Measurements from ENCODE around the gene DCAF12L2.

DCAF12L2 gene

GRCh38 chrX:126141014-126141413 lies 25.1 kb downstream of the DCAF12L2 start:
- no peak for DNase-seq (ENCODE audit: low spot score)
- H3K36me3 ChIP-seq (replicated peaks in 1 of 2; ENCODE audit: control insufficient read depth in 2 of 2, insufficient read depth in 2 of 2, low read length in 2 of 2), result no peaks in the 10 kb centered on the region

GRCh38 chrX:126137899-126138298 lies 28.2 kb downstream of the DCAF12L2 start:
- no peak overlapping the region for H3K18ac ChIP-seq (ENCODE audit: low read length)
- no peaks in the 10 kb centered on the region for H3K36me3 ChIP-seq (replicated peaks in 1 of 2; ENCODE audit: control insufficient read depth in 2 of 2, insufficient read depth in 2 of 2, low read length in 2 of 2)
- H3K79me1 ChIP-seq (ENCODE audit: low read depth, low read length), result no peaks in the 10 kb centered on the region
- no peak overlapping the region for H4K91ac ChIP-seq (ENCODE audit: low read depth, low read length, poor library complexity)
- no peak overlapping the region for H2BK12ac ChIP-seq (ENCODE audit: low read length)
- WGBS, 2 donors (ENCODE audit: extremely low coverage in 2 of 2, insufficient read length in 2 of 2, insufficient replicate concordance in 1 of 2), result no CpG with 5 or more reads among the region's 1 CpG
- no peak overlapping the region for H3K9ac ChIP-seq (ENCODE audit: low read depth, low read length, poor library complexity)
- H3K14ac ChIP-seq (ENCODE audit: low read length), result no peak overlapping the region
- H4K8ac ChIP-seq (ENCODE audit: low read depth, low read length), result no peak overlapping the region
- no peak overlapping the region for H2BK5ac ChIP-seq (ENCODE audit: low read length)
- no peaks in the 10 kb centered on the region for H3K4me1 ChIP-seq (ENCODE audit: control insufficient read depth in 2 of 2, insufficient read depth in 1 of 2, low read depth in 1 of 2, low read length in 2 of 2)
- no peak overlapping the region for H3K4ac ChIP-seq (ENCODE audit: low read length)
- H3K27ac ChIP-seq (replicated peaks; ENCODE audit: low read length), result no peak overlapping the region
- no peak overlapping the region for H3K4me2 ChIP-seq (ENCODE audit: insufficient read depth, low read length, poor library complexity, severe bottlenecking)
- H3K27me3 ChIP-seq (ENCODE audit: control insufficient read depth in 3 of 3, insufficient read depth in 3 of 3, low read depth in 1 of 3, low read length in 3 of 3), result no peaks in the 10 kb centered on the region
- DNase-seq (ENCODE audit: low spot score), result no peak
- no peak overlapping the region for H3K4me3 ChIP-seq (ENCODE audit: low read length in 2 of 2)
- no peaks in the 10 kb centered on the region for H3K9me3 ChIP-seq (replicated peaks in 1 of 2; ENCODE audit: control insufficient read depth in 2 of 2, insufficient read depth in 1 of 2, low read depth in 1 of 2, low read length in 2 of 2)
- H2BK15ac ChIP-seq (ENCODE audit: low read length), result no peak overlapping the region
- no peak overlapping the region for H2AK5ac ChIP-seq (ENCODE audit: low read depth, low read length)
- no peak overlapping the region for H2BK120ac ChIP-seq (ENCODE audit: low read depth, low read length)
- no peak overlapping the region for H3K23ac ChIP-seq (ENCODE audit: low read depth, low read length, poor library complexity)
- H2AFZ ChIP-seq (ENCODE audit: low read length), result no peak overlapping the region

More at GRCh38 chrX:126141014-126141413, 25.1 kb downstream of the DCAF12L2 start:
- no peak overlapping the region for H2BK5ac ChIP-seq (ENCODE audit: low read length)
- no peaks in the 10 kb centered on the region for H3K4me1 ChIP-seq (ENCODE audit: control insufficient read depth in 2 of 2, insufficient read depth in 1 of 2, low read depth in 1 of 2, low read length in 2 of 2)
- no peak overlapping the region for H4K91ac ChIP-seq (ENCODE audit: low read depth, low read length, poor library complexity)
- H3K18ac ChIP-seq (ENCODE audit: low read length), result no peak overlapping the region
- H2BK120ac ChIP-seq (ENCODE audit: low read depth, low read length), result no peak overlapping the region
- H4K8ac ChIP-seq (ENCODE audit: low read depth, low read length), result no peak overlapping the region
- no peak overlapping the region for H3K4ac ChIP-seq (ENCODE audit: low read length)
- no peak overlapping the region for H2BK15ac ChIP-seq (ENCODE audit: low read length)
- no peaks in the 10 kb centered on the region for H3K79me1 ChIP-seq (ENCODE audit: low read depth, low read length)
- H3K14ac ChIP-seq (ENCODE audit: low read length), result no peak overlapping the region
- H3K27ac ChIP-seq (replicated peaks; ENCODE audit: low read length), result no peak overlapping the region
- H3K23ac ChIP-seq (ENCODE audit: low read depth, low read length, poor library complexity), result no peak overlapping the region
- no peak overlapping the region for H3K4me2 ChIP-seq (ENCODE audit: insufficient read depth, low read length, poor library complexity, severe bottlenecking)
- H3K9ac ChIP-seq (ENCODE audit: low read depth, low read length, poor library complexity), result no peak overlapping the region
- no peak overlapping the region for H2AFZ ChIP-seq (ENCODE audit: low read length)
- H3K9me3 ChIP-seq (replicated peaks in 1 of 2; ENCODE audit: control insufficient read depth in 2 of 2, insufficient read depth in 1 of 2, low read depth in 1 of 2, low read length in 2 of 2), result no peaks in the 10 kb centered on the region
- no peak overlapping the region for H2AK5ac ChIP-seq (ENCODE audit: low read depth, low read length)
- H2BK12ac ChIP-seq (ENCODE audit: low read length), result no peak overlapping the region
- WGBS, 2 donors (ENCODE audit: extremely low coverage in 2 of 2, insufficient read length in 2 of 2, insufficient replicate concordance in 1 of 2), result no CpG with 5 or more reads among the region's 2 CpGs
- no peak overlapping the region for H3K4me3 ChIP-seq (ENCODE audit: low read length in 2 of 2)
- no peaks in the 10 kb centered on the region for H3K27me3 ChIP-seq (ENCODE audit: control insufficient read depth in 3 of 3, insufficient read depth in 3 of 3, low read depth in 1 of 3, low read length in 3 of 3)

- Histone ChIP-seq H3K27ac (replicated peaks; ENCODE audit: low read length) (no peak overlapping the region), H2AK5ac (ENCODE audit: low read depth, low read length) (no peak overlapping the region), H4K8ac (ENCODE audit: low read depth, low read length) (no peak overlapping the region), H3K4me3 (ENCODE audit: low read length in 2 of 2) (no peak overlapping the region), H2BK15ac (ENCODE audit: low read length) (no peak overlapping the region), H3K14ac (ENCODE audit: low read length) (no peak overlapping the region), H3K36me3 (replicated peaks in 1 of 2; ENCODE audit: control insufficient read depth in 2 of 2, insufficient read depth in 2 of 2, low read length in 2 of 2) (no peaks in the 10 kb centered on the region), H3K4me1 (ENCODE audit: control insufficient read depth in 2 of 2, insufficient read depth in 1 of 2, low read depth in 1 of 2, low read length in 2 of 2) (no peaks in the 10 kb centered on the region), H3K18ac (ENCODE audit: low read length) (no peak overlapping the region), H2BK120ac (ENCODE audit: low read depth, low read length) (no peak overlapping the region), H3K9ac (ENCODE audit: low read depth, low read length, poor library complexity) (no peak overlapping the region), H4K91ac (ENCODE audit: low read depth, low read length, poor library complexity) (no peak overlapping the region), H2BK5ac (ENCODE audit: low read length) (no peak overlapping the region), H2AFZ (ENCODE audit: low read length) (no peak overlapping the region), H3K9me3 (replicated peaks in 1 of 2; ENCODE audit: control insufficient read depth in 2 of 2, insufficient read depth in 1 of 2, low read depth in 1 of 2, low read length in 2 of 2) (peaks cover 0 to 1% of the 10 kb centered on the region in 2 donors), H3K4ac (ENCODE audit: low read length) (no peak overlapping the region), H2BK12ac (ENCODE audit: low read length) (no peak overlapping the region), H3K79me1 (ENCODE audit: low read depth, low read length) (no peaks in the 10 kb centered on the region), H3K23ac (ENCODE audit: low read depth, low read length, poor library complexity) (no peak overlapping the region), H3K27me3 (ENCODE audit: control insufficient read depth in 3 of 3, insufficient read depth in 3 of 3, low read depth in 1 of 3, low read length in 3 of 3) (no peaks in the 10 kb centered on the region), H3K4me2 (ENCODE audit: insufficient read depth, low read length, poor library complexity, severe bottlenecking) (no peak overlapping the region)
- DNase-seq (ENCODE audit: low spot score), result no peak
- WGBS, 2 donors (ENCODE audit: extremely low coverage in 2 of 2, insufficient read length in 2 of 2, insufficient replicate concordance in 1 of 2), result no CpG with 5 or more reads among the region's 2 CpGs
These were observed 41.4 kb downstream of the DCAF12L2 start for GRCh38 chrX:126124721-126125120.
